ENCODE results near the gene IFNK. TPM values are rescaled to one million over a fixed set of nuclear protein-coding genes. Genes with fewer than 3 reads are reported as not detected.

Gene IFNK
- total RNA-seq, 1 donor from 2014 or later, result not detected

DNA sequence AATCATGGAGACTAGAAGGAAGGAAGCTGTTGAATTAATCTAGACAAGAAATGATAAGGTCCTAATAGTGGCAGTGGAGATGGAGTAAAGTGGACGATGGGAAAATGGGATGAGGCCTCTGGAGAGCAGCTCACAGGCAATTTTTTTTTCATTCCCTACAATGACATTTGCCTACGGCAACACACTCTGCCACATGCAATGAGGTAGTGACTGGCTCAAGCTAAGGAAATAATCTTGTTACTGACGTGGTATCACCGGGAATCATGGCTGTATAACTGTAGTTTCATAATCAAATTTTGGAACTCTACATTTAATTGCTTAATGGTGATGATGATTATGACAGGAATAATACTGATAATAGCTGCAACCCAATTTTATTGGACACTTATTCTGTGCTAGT is 17.6 kb downstream of the IFNK start:
- TF ChIP-seq, protein P1, sequence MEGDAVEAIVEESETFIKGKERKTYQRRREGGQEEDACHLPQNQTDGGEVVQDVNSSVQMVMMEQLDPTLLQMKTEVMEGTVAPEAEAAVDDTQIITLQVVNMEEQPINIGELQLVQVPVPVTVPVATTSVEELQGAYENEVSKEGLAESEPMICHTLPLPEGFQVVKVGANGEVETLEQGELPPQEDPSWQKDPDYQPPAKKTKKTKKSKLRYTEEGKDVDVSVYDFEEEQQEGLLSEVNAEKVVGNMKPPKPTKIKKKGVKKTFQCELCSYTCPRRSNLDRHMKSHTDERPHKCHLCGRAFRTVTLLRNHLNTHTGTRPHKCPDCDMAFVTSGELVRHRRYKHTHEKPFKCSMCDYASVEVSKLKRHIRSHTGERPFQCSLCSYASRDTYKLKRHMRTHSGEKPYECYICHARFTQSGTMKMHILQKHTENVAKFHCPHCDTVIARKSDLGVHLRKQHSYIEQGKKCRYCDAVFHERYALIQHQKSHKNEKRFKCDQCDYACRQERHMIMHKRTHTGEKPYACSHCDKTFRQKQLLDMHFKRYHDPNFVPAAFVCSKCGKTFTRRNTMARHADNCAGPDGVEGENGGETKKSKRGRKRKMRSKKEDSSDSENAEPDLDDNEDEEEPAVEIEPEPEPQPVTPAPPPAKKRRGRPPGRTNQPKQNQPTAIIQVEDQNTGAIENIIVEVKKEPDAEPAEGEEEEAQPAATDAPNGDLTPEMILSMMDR (conservative IDR thresholded peaks at IDR 0.05; ENCODE audit: low read depth, low read length), result no peak
- DNase-seq (ENCODE audit: low read depth), result no peak
- H3K4me3 ChIP-seq (ENCODE audit: low read depth, low read length), result no peak overlapping the region

DNA sequence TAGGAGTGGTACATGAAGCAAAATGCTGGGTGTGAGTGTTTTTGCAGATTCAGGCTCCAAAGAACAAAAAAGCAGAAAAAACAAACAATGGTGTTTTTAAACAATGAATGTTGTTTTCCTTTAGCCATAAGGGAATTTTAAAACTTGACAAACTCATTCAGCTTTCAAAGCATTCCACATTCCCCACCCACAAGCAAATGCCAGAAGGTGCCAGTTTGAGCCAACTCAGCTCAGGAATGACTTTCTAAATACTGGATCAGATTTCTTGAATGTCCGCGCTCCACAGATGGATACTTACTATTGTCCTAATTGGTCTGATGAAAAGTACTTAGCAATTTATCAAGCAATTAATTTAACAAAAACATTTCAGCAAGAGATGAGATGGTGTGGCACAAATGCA is 18.4 kb downstream of the IFNK start:
- TF ChIP-seq, protein P1 (conservative IDR thresholded peaks at IDR 0.05; ENCODE audit: low read depth, low read length), result no peak
- H3K4me3 ChIP-seq (ENCODE audit: low read depth, low read length), result no peak overlapping the region
- no peak for DNase-seq (ENCODE audit: low read depth)

DNA sequence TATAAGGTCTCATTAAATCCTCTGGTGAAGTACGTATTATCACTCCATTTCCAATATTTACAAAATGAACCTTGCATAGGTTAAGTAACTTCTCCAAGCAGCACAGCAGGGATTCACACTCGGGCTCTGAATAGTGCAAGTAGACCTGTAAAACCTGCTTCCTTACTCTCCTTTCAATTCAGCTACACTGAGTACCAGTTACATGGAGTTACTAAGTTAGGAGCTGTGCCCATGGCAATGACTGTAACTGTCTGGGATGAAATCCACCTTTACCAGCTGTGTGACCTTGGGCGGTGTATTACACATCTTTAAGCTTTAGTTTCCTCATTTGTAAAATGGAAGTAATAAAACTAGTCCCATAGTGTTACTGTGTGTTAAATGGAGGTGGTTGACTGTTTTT is 21.4 kb downstream of the IFNK start:
- TF ChIP-seq, protein P1 (conservative IDR thresholded peaks at IDR 0.05; ENCODE audit: low read depth, low read length), result no peak

DNA sequence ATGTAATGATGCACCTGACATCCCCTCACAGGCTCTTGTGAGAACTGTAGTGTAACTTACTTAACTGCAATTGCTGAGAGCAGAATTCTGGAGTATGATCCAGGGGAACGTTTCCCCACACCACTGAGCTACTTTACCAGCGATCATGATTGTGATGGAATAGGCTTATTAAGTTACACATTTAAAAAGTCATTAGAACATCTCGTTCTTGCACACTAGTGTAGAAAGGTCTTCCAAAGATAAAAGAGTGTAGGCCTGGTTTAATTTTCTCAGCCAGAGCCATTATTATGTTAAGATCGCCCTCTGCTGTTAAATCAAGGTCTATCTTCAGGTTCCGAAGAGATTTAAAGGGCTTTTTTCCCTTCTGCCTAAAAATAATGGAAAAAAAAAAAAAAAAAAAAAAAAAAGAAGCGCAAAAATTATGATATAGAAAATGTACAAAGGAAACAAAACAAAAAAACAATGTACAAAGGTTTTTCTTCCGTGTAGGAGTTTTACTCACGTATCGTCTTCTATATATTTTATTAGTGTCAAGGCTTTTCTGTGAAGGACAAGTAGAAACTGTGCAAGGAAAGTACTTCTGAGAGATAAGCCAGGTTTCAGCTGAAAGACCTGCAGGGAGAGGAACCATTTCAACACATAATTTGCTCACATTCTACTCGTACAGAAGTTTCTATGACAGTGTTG is 24.1 kb downstream of the IFNK start:
- TF ChIP-seq, protein P1 (conservative IDR thresholded peaks at IDR 0.05; ENCODE audit: low read depth, low read length), result peak; percentile 61
- H3K4me3 ChIP-seq (ENCODE audit: low read depth, low read length), result no peak overlapping the region
- no peak for DNase-seq (ENCODE audit: low read depth)

More for the DNA sequence above, 21.4 kb downstream of the IFNK start:
- DNase-seq (ENCODE audit: low read depth), result no peak
- H3K4me3 ChIP-seq (ENCODE audit: low read depth, low read length), result no peak overlapping the region

DNA sequence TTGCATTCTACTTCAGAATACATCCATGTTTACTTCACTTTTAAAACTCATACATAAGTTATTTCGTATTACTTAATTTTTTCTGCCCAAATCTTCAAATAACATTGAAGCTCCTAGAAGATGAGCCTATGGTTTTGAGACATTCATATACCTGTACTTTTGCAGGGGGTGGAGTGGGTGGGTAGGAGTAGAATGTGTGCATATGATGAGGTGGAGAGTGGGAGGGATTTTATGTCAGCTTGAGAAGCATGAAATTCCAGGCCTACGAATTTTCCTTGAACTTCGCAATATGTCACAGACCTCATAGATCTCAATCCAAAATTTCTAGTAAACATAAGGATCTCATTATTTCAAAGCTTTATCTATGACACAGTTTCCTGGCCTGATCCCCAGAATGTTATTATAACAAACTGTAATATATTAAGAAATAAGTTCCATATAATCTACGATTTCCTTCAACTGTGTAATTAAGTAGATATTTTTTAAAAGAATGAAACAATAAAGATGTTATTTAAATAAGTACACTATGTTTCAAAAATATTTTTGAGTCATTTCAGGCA is 25.2 kb downstream of the IFNK start:
- no peak overlapping the region for H3K4me3 ChIP-seq (ENCODE audit: low read depth, low read length)
- DNase-seq (ENCODE audit: low read depth), result no peak
- TF ChIP-seq, protein P1 (conservative IDR thresholded peaks at IDR 0.05; ENCODE audit: low read depth, low read length), result no peak

DNA sequence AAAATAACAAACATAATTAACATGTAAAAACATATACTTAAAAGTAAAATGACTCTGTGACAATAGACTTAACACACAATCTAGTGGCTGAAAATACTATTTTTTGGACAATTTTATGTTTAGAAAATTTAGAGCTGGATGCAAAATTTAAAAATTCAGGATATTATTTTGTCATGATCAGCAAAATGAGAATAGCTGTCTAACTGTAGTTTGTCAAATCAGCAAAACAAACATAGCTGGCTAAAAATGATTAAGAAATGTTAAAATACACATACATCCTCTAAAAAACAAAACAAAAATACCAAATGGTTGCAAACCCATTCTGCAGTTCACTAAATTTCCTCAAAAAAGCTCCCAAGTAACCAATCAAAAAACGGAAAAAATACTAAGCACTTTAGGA is 30.6 kb downstream of the IFNK start:
- TF ChIP-seq, protein P1 (conservative IDR thresholded peaks at IDR 0.05; ENCODE audit: low read depth, low read length), result no peak

DNA sequence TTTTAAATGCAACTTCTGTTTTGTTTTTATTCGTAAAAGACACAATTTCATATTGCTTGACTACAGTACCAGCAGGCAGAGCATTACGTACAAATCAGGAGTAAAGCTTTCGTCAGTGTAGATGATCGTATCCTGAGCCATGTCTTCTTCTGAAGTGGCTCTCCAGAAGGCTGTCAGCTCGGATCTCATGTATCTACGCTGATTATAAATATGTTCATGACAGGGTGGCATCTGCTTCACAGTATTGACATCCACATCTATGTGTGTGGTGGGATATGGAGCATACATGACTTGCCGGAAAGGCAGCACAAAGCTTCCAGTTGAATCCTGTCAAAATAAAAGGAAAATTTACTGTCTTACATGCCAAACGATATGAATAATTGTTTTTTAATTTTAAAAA is 32.4 kb downstream of the IFNK start:
- H3K4me3 ChIP-seq (ENCODE audit: low read depth, low read length), result no peak overlapping the region
- TF ChIP-seq, protein P1 (conservative IDR thresholded peaks at IDR 0.05; ENCODE audit: low read depth, low read length), result no peak
- no peak for DNase-seq (ENCODE audit: low read depth)

More for the DNA sequence above, 30.6 kb downstream of the IFNK start:
- H3K4me3 ChIP-seq (ENCODE audit: low read depth, low read length), result no peak overlapping the region
- no peak for DNase-seq (ENCODE audit: low read depth)

All from epithelial cell of proximal tubule (primary cell).